NCI-H1092 treated with DMSO at 0.1 percent for 48 hours (cell line): Measurements from ENCODE around the gene ANK2.
A peak's percentile ranks its signal among the peaks of the same experiment; 100 is the strongest.

ENCODE experiments used
- DNase-seq: peaks from one replicate; lab custom pipeline; 2025; lab: John Stamatoyannopoulos, UW

ANK2 gene

GRCh38 chr4:113397114-113397701 lies 347.8 kb downstream of the ANK2 start:
- no peak for DNase-seq

GRCh38 chr4:113398441-113399143 lies 349.1 kb downstream of the ANK2 start:
- DNase-seq: no peak

- DNase-seq: no peak
Observed at GRCh38 chr4:113404167-113404571, 354.7 kb downstream of the ANK2 start.

- DNase-seq: no peak
Observed at GRCh38 chr4:113404841-113405240, 355.4 kb downstream of the ANK2 start.

- DNase-seq: no peak
Observed at GRCh38 chr4:113405874-113406722, 356.6 kb downstream of the ANK2 start.

GRCh38 chr4:113406723-113407016 lies 357.2 kb downstream of the ANK2 start:
- peak; percentile 86 for DNase-seq

GRCh38 chr4:113407409-113407808 lies 358.0 kb downstream of the ANK2 start:
- peak; percentile 77 for DNase-seq

- no peak for DNase-seq
Observed at GRCh38 chr4:113409181-113409580, 359.7 kb downstream of the ANK2 start.

- DNase-seq: no peak
Observed at GRCh38 chr4:113410686-113411085, 361.2 kb downstream of the ANK2 start.

GRCh38 chr4:113411496-113411938 lies 362.1 kb downstream of the ANK2 start:
- DNase-seq: no peak

GRCh38 chr4:113419631-113420030 lies 370.2 kb downstream of the ANK2 start:
- no peak for DNase-seq

- DNase-seq: no peak
Observed at GRCh38 chr4:113420938-113421337, 371.5 kb downstream of the ANK2 start.

GRCh38 chr4:113423631-113424030 lies 374.2 kb downstream of the ANK2 start:
- no peak for DNase-seq

- no peak for DNase-seq
Observed at GRCh38 chr4:113433116-113433515, 383.7 kb downstream of the ANK2 start.
